GM19395 (cell line): ENCODE measurements around the gene MYO10.

Experiments used
- ATAC-seq: cut with Tn5 transposase; IDR thresholded peaks from one replicate; pipeline ENCODE4 v1.9.1; 2021; ENCODE audit warnings: mild to moderate bottlenecking, moderate library complexity; ENCODE audit not compliant: unreplicated experiment

The MYO10 gene

DNA sequence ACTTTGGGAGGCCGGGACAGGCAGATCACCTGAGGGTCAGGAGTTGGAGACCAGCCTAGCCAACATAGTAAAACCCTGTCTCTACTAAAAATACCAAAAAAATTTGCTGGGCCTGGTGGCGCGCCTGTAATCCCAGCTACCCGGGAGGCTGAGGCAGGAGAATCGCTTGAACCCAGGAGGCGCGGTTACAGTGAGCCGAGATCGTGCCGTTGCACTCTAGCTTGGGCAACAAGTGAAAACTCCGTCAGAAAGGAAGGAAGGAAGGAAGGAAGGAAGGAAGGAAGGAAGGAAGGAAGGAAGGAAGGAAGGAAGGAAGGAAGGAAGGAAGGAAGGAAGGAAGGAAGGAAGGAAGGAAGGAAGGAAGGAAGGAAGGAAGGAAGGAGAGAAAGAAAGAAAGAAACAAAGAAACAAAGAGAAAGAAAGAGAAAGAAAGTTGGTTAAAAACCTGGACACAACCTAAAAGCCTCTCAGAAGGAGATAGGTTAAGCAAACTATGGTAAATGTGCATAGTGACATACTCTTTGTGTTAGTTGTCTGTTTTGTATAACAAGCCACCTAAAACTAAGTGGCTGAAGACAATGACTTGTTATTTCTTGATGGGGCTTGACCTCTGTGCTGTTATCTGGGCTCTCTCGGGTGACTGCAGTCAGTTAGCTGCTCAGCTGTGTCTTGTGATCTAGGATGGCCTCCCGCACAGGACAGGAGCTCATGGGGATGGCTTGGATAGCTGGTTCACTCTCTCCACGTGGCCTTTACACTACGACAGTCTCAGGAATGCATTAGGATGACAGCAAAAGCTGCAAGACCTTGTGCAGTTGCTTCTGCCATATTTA lies 8.0 kb upstream of the MYO10 start:
- no peak for ATAC-seq

DNA sequence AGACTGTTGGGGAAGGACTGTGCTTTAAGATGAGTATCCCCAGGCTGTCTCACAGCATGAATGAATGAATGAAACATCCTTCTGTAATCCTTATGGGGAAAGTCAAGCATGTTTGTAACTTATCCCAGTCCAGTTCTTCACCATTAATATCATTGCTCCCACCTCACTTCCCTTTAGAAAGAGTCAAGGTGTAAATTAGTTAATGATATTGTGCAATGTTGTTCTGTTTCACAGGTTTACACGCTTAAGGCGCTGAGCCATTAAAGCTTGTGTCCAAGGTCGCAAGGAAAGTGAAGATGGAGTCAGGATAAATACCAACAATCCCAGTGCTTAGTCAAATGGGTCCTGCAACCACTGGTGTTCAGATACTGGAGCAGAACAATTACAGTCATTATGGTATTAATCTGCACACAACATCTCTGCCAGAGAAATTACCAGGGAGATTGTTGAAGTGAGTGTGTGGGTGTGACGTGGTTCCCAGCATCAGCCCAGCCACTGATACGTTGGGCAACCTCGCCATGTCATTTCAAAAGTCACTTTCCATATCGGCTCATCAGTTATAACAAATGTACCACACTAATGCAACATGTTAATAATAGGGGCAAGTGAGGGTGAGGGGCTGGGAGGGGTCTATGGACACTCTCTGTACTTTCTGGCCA lies 1.5 kb upstream of the MYO10 start:
- no peak for ATAC-seq

DNA sequence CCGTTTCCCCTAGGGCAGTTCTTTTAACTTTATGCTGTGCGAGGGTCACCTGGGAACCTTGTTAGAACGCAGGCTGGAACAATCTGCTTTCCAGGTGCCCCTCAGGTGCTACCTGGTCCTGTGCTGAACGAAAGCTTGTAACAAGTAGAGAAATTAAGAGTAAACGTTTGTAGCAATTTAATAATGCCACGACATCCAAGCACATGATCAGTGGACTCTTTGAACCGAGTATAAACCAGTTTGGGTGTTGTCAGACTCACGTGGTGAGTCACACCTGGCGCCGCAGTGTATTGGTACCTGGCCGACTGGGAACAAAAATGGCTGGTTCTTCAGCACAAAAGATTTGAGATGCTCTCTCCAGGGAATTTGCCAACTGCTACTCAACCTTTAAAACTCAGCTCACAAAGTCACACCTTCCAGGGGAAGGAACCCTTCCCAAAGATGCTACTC lies 926 bp upstream of the MYO10 start:
- ATAC-seq, result no peak

DNA sequence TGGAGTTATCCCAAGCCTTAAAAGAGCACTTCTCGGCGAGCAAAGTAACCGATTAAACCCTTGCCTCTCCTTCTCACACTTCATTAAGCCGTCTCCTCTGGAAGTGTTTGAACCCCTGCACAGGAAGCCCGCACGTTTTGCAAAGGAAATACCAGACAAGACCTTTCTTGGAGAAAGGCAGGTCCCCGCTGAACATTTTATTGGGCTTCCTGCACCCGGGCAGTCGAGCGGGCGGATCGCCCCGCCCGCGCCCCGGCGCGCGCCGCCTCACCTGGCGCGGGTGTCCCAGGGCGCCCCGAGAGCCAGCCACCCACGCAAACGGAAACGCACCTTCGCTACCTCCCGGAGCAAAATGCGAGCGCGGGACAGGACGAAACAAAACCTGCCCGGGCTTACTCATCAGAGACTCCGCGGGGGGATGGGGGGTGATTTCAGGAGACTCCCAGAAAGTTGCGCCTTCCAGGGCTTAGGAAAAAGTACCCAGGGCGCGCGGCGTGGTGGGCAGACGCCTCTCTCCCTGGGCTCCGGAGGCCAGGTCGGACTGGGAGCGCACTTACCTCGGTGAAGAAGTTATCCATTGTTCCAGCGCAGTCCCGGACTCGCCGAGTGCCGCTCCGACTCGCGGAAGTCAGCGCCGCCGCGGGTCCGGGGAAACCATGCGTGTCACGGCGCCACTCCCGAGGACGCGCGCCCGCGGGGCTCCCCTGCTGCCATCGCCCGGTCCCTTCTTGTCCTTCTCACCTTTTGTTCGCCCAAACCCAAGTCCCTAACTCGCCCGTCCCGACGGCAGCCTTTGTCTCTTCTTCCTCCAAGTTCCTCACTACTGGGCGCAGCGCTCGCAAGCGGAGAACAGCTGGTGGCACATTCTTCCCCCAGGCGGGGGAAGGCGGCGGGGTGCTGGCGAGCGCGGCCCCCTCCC lies 598 bp downstream of the MYO10 start:
- peak; percentile 64 for ATAC-seq

DNA sequence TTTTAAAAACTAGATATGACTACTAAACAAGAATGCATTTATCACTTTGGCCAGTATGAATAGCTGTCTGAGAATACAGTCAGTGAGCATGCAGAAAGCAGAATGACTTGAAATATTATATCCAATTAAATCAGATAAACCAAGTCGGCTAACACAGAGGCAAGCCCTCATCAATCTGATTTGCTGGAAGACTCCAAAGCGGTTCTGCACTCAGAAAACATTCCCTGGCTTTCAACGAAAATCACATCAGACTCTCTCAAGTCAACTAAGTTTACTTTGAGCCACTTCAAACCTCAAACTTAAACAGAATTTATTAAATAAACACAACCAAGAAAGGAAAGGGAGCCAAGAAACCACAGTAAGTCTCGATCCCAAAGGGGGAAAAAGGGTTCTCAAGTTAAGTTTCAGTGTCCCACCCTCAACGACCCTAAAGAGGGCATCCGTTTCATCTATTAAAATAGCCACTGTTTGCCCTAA lies 1.4 kb downstream of the MYO10 start:
- ATAC-seq, result no peak

DNA sequence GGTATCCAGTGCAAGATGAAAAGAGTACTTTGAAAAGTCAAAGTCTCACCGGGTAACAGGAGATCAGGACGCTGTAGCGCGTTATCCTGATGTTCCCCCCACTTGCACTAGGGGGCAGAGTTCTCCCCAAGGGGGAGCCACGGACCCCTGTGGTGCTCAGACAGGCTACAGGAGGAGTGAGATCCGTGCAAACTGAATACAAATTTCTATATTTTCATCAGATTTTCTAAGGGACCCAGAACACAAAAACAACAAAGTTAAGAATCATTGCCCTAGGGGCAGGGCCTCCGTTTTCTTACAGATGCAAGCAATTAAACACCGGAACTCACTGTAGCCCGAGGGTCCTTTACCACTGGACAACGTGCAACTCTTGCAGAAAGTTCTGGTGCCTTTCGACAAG lies 2.0 kb downstream of the MYO10 start:
- peak; percentile 58 for ATAC-seq

DNA sequence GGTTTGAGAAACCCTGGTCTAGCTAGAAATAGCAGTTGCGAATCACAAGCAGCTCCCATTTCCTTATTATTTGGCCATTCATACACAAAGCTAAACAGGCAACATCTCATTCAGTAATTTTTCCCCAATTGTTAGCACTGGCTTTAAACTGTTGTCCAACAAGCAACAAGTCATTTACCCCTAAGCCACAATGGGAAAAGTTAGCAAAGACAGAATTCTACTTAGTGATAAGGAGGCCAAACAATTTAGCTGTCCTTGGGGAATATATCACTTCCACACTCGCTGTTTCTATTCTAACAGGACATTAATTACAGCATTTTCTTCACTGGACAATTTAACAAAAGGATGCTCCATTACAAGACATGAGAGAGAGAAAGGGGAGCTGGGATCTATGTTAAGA lies 2.8 kb downstream of the MYO10 start:
- no peak for ATAC-seq

DNA sequence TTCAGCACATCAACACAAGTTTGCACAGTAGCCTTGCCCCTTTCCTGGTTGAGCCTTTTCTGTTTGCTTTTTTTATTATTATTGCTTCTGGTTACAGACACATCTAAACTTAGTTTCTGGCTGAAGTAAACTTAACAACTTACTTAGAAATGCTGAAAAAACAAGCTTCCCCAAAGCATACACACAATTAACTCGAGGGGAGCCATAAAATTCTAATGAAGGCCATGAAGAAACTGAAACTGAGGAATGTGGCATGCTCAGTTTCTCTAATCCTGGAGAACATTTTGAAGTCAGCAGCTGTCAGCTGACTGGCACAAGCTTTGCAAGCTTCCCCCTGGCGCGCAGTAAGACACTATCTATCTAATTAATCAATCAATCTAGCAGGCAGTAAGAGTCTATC lies 3.7 kb downstream of the MYO10 start:
- ATAC-seq, result no peak

DNA sequence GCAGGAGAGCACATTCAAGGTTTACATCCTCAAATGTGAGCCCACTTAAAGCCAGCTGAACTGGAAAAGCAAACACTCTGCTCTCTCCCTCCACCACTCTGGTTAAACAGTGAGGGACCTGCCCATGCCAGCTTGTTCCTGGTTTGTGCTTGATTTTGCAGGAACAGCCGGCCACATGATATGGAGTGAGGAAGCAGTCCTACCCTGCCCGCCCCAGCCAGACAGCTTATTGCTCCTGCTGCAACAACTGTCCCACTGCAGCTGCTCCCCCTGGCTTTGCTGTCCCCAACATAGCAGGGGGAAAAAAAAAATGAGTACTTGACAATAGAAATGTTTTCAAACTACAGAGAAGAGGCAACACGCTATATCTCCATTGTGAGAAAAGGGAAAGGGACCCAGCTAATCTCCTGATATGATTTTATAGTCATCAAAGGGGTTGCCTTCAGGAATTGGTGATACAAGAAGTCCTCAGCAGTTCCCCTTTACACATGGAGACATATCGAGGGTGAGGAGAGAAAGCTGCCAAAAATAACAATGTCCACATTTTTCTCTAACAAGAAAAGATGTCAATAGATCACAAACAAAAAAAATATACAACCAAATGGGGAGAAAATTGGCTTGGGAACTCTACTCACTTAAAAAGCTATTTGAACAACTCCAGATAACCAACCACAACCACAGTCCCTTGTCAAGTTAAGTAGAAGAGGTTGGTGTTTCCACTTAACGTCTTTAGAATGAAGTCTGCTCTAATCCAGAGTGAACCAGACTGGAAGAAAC lies 4.6 kb downstream of the MYO10 start:
- ATAC-seq, result no peak

DNA sequence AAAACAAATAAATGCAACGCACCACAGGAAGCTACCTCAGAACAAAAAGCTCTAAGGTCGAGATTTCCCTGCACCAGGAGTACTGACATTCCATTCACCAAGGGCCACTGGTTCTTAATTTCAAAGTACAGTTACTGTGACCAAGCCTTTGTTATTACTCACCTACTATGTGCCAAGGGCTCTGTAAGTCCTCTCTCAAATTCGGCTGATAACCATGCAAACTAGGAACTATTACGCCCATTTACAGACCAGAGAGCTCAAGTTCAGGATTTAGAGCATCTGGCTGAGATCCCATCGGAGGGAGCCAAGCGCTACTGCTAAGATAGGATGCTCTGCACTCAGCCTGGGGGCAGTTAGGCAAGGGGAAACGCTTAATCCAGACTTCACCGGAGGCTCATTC lies 5.6 kb downstream of the MYO10 start:
- ATAC-seq, result no peak

DNA sequence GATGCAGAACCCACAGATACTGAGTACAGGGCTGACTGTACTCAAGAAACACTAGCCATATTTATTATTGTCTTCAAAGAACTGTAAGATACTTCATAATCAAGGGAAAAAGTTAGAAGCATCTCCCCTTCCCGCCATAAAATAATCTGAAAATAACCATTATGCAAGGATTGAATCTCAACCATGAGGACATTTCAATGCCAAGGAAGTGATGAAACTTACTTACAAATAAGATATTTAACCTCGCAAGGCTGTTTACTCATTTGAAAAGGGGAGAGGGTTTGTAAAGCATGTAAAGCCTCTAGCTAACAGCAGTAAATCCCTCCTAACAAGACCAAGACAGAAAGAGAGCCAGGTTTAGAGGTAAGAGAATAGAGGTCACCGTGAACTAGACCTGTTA lies 6.3 kb downstream of the MYO10 start:
- ATAC-seq, result no peak

DNA sequence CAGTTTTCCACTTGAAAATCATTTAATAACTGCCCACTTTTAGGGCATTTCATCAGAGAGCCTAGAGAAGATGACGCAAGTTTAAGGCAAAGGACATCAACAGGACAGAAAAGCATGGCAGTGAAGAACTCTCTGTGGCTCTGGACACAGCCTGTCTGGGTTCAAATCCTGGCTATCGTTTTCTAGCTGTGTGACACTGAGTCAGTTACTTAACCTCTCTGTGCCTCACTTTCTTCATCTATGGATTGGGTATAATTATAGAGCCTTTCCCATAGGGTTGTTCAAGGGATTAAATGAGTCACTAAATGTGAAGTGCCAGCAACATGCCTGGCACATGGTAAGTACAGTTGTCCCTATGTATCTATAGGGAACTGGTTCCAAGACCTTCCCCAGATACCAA lies 6.7 kb downstream of the MYO10 start:
- no peak for ATAC-seq

DNA sequence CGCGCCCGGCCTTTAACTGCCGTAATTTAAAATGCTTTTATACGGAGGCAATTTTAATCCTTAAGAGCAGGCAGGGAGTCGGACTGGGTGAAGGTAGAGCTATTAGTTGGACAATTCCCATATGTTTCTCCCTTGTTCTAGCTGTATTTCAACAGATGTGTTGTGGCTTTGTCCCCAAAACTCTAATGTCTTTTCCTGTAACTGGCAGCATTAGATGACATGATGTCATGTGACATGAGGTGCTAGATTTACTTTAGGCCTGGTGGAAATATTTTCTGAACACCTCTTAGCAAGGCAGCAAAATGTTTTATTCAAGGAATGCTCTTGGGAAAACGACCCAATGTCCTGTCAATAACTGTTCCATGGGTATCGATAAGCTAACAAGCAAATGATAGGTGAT lies 8.5 kb downstream of the MYO10 start:
- no peak for ATAC-seq

DNA sequence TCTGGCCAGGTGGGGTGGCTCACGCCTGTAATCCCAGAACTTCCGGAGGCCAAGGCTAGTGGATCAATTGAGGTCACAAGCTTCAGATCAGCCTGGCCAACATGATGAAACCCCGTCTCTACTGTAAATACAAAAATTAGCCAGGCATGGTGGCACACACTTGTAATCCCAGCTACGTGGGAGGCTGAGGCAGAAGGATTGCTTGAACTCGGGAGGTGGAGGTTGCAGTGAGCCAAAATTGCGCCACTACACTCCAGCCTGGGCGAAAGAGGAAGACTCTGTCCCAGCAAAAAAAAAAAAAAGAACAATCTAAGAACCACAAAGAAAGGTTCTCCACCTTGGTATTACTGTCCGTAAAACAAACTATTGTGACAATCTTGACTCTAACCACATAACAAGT lies 9.7 kb downstream of the MYO10 start:
- ATAC-seq, result no peak

DNA sequence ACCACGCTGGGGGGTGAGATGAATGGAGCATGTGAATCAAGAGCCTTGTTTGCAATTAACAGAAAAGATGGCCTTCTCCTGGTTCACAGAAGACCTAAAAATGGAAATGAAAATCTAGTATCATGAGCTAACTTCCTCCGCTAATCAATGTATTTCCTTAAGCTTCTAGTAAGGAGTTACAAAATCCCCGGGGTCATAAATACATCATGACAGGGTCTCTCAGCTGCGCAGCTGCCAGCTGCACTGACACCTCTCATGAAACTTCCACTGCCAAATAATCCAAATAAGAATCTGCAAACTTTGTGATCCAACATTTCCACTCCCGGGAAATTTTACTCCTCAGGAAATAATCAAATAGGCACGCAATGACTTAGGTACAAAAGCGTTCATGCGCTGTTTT lies 11.9 kb downstream of the MYO10 start:
- ATAC-seq, result no peak

DNA sequence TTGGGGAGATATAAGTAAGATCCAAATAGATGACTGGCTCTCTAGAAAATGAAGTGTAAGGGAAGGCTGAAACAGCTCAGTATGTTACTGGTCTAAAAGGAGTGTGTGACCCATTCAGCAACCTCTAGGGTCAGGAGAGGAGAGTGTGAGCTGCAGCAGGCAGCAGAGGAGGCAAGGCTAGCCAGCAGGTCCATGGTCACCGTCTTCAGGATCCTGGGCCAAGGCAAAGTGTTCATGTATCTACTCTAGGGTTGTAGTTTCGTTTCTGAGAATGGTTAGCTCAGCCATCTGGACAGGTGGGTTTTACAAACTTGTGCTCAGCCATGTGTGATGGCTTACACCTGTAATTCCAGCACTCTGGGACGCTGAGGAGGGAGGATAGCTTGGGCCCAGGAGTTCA lies 13.7 kb downstream of the MYO10 start:
- ATAC-seq, result peak; percentile 83

DNA sequence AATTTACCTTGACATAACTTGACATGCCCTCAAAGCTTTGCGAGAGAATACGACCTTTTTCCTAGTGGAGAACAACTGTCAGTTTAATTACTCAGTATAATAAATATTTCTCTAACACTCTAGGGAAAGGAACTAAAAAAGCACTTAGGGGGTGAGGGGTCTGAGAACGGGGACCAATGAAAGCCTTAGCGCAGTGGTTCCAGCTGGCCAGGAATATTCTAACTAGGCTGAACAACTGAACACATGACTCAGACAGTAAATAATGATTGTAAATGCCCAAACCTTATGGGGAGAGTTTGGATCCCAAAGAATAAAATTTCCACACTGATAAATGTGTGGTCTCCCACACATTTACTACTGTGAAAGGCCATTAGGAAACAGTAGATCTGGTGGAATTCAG lies 14.9 kb downstream of the MYO10 start:
- no peak for ATAC-seq

DNA sequence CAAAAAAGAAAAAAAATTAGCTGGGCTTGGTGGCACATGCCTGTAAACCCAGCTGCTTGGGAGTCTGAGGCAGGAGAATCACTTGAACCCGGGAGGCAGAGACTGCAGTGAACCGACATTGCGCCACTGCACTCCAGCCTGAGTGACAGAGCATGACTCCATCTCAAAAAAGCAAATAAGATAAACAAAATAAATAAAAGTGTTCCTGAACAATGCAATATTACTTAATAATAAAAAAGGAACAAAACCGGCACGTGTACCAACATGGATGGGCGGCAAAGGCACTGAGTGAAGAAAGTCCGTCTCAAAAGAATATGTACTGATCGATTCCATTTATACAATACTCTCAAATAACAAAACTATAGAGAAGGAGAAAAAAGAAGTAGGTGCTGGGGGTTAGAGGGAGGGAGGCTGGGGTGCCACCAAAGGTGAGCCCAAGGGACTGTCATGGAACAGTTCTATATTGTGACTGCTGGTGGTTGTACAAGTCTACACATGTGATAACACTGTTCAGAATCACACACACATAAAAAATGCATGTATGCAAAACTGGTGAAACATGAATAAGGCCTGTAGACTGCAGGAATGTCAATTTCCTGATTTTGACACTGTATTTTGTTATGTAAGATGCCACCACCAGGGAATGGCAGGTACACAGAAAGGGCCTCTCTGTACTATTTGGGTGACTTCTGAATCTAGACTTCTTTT lies 15.8 kb downstream of the MYO10 start:
- no peak for ATAC-seq

DNA sequence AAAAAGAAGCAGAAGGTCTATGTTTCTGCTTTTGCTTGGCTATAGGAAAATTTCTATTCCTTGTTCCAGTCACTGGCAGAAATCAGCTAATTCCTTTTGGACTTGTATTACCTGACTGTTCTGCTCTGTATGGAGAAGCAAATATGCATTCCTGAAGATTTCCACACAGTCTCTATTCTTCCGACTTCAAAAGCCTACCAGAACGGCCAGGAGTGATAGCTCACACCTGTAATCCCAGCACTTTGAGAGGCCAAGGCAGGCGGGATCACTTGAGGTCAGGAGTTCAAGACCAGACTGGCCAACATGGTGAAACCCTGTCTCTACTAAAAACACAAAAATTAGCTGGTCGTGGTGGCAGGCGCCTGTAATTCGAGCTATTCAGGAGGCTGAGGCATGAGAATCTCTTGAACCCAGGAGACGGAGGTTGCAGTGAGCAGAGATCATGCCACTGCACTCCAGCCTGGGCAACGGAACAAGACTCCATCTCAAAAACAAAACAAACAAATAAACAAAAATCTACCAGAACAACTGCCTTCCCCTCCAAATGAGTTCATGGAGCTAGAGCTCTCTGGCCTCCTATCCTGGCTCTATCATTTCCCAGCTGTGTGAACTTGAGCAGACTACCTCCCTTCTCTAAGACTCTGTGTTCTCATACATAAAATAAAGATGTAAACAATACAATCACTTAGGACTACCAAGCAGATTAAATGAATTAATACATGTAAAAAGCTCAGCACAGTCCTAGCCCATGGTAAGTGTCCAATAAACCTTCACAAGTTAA lies 17.0 kb downstream of the MYO10 start:
- no peak for ATAC-seq
